ENCODE data around the gene GRB10. TPM values are rescaled to one million over a fixed set of nuclear protein-coding genes. Genes with fewer than 3 reads are reported as not detected.

GRB10 gene
- total RNA-seq, 2 donors from 2014 or later: 10.3 to 15.1 TPM

DNA sequence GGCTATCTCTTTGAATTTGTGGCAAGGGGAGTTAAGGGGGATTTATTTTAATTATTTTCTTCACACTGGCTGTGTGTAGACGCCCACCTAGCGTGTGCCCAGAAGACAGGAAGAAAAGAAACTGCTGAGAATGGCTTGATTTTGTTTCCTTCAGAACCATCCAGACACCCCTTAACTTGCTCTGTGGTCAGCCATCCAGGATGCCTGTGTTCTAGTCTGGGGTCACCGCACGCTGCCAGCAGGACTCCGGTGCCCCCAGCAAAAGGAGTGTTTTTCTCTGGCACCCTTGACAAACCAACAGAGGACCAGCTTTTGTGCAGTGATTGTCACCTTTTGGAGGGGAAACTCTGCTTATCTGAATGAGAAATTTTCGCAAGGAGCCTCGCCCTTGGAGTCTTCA is 222.8 kb downstream of the GRB10 start:
- Histone ChIP-seq H3K4me1 (no peaks in the 10 kb centered on the region), H3K27me3 (no peaks in the 10 kb centered on the region), H3K4me3 (no peak overlapping the region), H3K27ac (no peak overlapping the region), H3K9ac (ENCODE audit: low read depth in 2 of 2, low read length in 2 of 2) (no peak overlapping the region), H3K36me3 (no peaks in the 10 kb centered on the region), H3K9me3 (no peaks in the 10 kb centered on the region)
- intact Hi-C loops (cut with DNase I): no loop called here
- TF ChIP-seq, protein P1, sequence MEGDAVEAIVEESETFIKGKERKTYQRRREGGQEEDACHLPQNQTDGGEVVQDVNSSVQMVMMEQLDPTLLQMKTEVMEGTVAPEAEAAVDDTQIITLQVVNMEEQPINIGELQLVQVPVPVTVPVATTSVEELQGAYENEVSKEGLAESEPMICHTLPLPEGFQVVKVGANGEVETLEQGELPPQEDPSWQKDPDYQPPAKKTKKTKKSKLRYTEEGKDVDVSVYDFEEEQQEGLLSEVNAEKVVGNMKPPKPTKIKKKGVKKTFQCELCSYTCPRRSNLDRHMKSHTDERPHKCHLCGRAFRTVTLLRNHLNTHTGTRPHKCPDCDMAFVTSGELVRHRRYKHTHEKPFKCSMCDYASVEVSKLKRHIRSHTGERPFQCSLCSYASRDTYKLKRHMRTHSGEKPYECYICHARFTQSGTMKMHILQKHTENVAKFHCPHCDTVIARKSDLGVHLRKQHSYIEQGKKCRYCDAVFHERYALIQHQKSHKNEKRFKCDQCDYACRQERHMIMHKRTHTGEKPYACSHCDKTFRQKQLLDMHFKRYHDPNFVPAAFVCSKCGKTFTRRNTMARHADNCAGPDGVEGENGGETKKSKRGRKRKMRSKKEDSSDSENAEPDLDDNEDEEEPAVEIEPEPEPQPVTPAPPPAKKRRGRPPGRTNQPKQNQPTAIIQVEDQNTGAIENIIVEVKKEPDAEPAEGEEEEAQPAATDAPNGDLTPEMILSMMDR (IDR thresholded peaks at IDR 0.05): no peak
- no peak for DNase-seq

DNA sequence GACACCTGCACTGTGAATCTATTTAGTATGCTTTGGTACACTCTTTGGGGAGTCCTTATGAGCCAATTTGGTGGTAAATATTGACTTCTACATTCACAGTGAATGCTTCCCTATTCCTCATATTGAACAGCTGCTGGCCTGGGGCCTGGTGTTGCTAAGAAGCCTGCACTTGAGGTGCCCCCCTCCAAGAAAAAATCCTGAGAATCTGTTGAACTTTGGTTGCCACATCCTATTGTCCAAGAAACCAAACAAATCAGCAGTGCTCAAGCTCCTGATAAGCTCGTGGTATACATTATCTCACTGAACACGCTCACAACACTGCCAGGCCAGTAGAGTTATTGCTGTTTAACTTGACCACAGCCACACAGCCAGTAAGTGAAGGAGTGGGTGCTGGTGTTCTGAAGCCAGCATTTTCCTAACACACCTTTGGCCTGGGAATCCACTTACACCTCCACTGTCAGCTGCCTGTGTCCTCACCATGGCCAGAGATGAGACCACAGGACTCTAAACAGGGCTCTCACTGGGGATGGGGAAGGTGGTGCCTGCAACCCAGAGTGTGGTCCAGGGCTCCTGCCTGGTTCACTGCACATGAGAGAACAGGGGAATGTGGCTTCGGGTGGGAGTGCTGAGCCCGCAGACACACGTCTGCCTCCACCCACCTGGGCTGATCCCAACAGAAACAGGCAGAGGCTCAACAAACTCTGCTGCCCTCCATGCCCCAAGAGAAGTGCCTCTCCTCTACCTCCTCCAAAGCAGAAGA is 224.2 kb downstream of the GRB10 start:
- Histone ChIP-seq H3K9ac (ENCODE audit: low read depth in 2 of 2, low read length in 2 of 2) (no peak overlapping the region), H3K36me3 (no peaks in the 10 kb centered on the region), H3K27me3 (no peaks in the 10 kb centered on the region), H3K4me3 (no peak overlapping the region), H3K27ac (no peak overlapping the region), H3K4me1 (no peaks in the 10 kb centered on the region), H3K9me3 (no peaks in the 10 kb centered on the region)
- no peak for DNase-seq
- intact Hi-C loops (cut with DNase I): no loop called here
- TF ChIP-seq, protein P1 (IDR thresholded peaks at IDR 0.05): no peak

DNA sequence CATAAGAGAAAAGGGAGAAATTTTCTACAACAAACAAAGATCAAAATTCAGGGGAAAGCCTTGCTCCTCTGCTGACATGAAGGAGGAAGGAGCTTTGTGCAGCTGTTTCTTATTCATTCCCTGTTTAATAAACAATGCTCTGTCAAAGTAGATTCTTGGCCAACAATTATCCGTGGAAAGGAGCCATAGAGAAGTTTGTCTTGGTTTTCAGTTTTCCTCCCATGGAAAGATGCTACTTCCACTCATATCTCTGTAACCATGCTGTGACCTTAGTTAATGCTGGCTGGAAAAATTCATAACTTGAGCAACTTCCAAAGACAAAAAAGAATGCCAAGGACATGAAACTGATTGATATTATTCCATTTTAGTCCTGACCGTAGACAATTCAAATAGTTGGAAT is 225.6 kb downstream of the GRB10 start:
- no peak for DNase-seq
- Histone ChIP-seq H3K27ac (no peak overlapping the region), H3K9ac (ENCODE audit: low read depth in 2 of 2, low read length in 2 of 2) (no peak overlapping the region), H3K9me3 (no peaks in the 10 kb centered on the region), H3K36me3 (no peaks in the 10 kb centered on the region), H3K27me3 (no peaks in the 10 kb centered on the region), H3K4me1 (no peaks in the 10 kb centered on the region), H3K4me3 (no peak overlapping the region)
- TF ChIP-seq, protein P1 (IDR thresholded peaks at IDR 0.05): no peak
- intact Hi-C loops (cut with DNase I): no loop called here

DNA sequence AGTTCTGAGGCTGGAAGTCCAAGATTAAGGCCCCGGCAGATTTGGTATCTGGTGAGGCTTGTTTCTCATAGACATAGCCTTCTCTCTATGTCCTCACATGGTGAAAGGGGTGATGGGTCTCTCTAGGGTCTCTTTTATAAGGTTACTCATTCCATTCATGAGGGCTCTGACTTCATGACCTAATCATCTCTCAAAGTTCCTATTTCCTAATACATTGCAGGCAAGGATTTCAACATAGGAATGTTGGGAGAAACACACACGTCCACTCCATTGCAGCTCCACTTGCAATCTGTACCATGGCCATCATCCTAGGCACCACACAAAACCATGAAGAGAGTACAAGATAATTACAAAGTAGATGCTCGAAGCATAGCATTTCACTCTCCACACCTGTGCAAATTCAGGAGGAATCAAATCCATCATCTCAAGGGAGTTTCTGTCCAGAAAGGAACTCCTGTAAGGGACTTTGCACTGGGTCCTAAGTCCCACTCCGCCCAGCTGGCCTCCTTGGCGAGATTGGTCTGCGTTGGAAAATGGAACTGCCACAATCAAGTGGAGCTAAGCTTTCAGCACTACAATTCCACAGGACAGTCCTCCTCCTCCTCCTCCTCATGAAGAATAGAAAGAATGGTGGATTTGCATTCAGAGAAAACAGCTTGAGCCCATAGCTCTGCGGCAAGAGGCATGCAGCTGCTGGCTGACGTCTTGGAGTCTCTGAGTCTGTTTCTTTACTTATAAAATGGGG is 226.3 kb downstream of the GRB10 start:
- H3K9me3 ChIP-seq: no peaks in the 10 kb centered on the region
- intact Hi-C loops (cut with DNase I): no loop called here
- H3K4me1 ChIP-seq: no peaks in the 10 kb centered on the region
- no peaks in the 10 kb centered on the region for H3K36me3 ChIP-seq
- peak; percentile 54 for DNase-seq
- H3K9ac ChIP-seq (ENCODE audit: low read depth in 2 of 2, low read length in 2 of 2): no peak overlapping the region
- H3K4me3 ChIP-seq: no peak overlapping the region
- TF ChIP-seq, protein P1 (IDR thresholded peaks at IDR 0.05): no peak
- H3K27me3 ChIP-seq: no peaks in the 10 kb centered on the region
- H3K27ac ChIP-seq: no peak overlapping the region

DNA sequence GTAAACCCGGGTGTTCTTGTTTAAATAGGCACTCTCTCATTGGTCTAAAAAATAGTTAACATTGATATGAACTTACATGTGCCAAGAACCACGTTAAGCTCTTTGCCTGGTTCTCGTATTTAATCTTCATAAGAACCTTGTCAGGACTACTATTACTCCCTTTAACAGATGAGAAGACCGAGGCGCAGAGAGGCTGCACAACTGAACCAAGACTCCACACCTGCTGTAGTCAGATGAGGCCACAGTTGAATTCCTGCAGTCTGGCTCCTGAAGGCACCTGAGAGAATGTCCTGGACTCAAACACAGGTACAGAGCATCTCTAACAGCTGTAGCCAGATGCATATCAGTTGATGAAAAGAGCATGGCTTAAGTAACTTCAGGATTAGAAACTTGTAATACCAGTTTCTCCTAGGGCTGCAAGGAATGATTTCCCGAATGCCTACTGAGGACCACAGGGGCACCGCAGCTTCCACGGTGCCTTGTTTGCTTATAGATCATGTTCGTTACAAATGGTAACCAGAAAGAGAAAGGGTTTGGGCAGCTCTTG is 227.0 kb downstream of the GRB10 start:
- no peaks in the 10 kb centered on the region for H3K36me3 ChIP-seq
- intact Hi-C loops (cut with DNase I): no loop called here
- no peak overlapping the region for H3K9ac ChIP-seq (ENCODE audit: low read depth in 2 of 2, low read length in 2 of 2)
- TF ChIP-seq, protein P1 (IDR thresholded peaks at IDR 0.05): no peak
- H3K27me3 ChIP-seq: no peaks in the 10 kb centered on the region
- H3K9me3 ChIP-seq: no peaks in the 10 kb centered on the region
- H3K4me1 ChIP-seq: no peaks in the 10 kb centered on the region
- H3K4me3 ChIP-seq: no peak overlapping the region
- DNase-seq: no peak
- no peak overlapping the region for H3K27ac ChIP-seq

Data from colonic mucosa (tissue), 4 donors.